CD8-positive, alpha-beta memory T cell (primary cell): ENCODE results near the gene SPI1. TPM values are rescaled to one million over a fixed set of nuclear protein-coding genes. Genes with fewer than 3 reads are reported as not detected.

Source experiments
- CTCF ChIA-PET: fragments of 350-600 bp; sonication (Branson Sonifier 250); formaldehyde crosslinking; loops from one replicate; lab custom pipeline; 2021; ENCODE audit warnings: antibody characterized with exemption; lab: Charles Lee
- POLR2A ChIA-PET: fragments of 350-600 bp; sonication (Branson Sonifier 250); formaldehyde crosslinking; loops from one replicate; lab custom pipeline; 2021; ENCODE audit warnings: antibody characterized with exemption; lab: Charles Lee
- DNase-seq, 5 donors: peaks; one replicate each; pipeline versions ENCODE4 v3.0.0 to v3.0.0-alpha.2; 2020 to 2022; ENCODE audit warnings: mixed read lengths in 1 of 5
- H3K27ac ChIP-seq: one replicate; pipeline ENCODE4 v1.7.0; 2013; ENCODE audit warnings: low read depth, mild to moderate bottlenecking, low read length, moderate library complexity
- H3K27me3 ChIP-seq: 2 replicates; pipeline ENCODE4 v1.7.0; 2013; ENCODE audit warnings: low read length, mild to moderate bottlenecking; ENCODE audit not compliant: insufficient read depth, poor library complexity, severe bottlenecking
- H3K36me3 ChIP-seq: 2 replicates; pipeline ENCODE4 v1.7.0; 2013; ENCODE audit warnings: mild to moderate bottlenecking, low read length, moderate library complexity; ENCODE audit not compliant: insufficient read depth
- H3K4me1 ChIP-seq: 2 replicates; pipeline ENCODE4 v1.7.0; 2013; ENCODE audit warnings: mild to moderate bottlenecking, low read length, moderate library complexity; ENCODE audit not compliant: insufficient read depth
- H3K4me3 ChIP-seq: 2 replicates; pipeline ENCODE4 v1.7.0; 2013; ENCODE audit warnings: mild to moderate bottlenecking, low read length
- H3K9me3 ChIP-seq: 2 replicates; pipeline ENCODE4 v1.7.0; 2013; ENCODE audit warnings: mild to moderate bottlenecking, low read length
- H3K27ac Mint-ChIP-seq, 8 donors: one replicate each; pipeline ENCODE4 v1.8.0; 2020 to 2021; ENCODE audit warnings: mixed read lengths in 8 of 8, mild to moderate bottlenecking in 6 of 8, inconsistent platforms in 3 of 8, moderate library complexity in 3 of 8
- H3K27me3 Mint-ChIP-seq, 2 donors: one replicate each; pipeline ENCODE4 v1.8.0; 2020 to 2021; ENCODE audit warnings: mixed read lengths in 2 of 2, mild to moderate bottlenecking in 1 of 2, moderate library complexity in 1 of 2
- H3K36me3 Mint-ChIP-seq, 3 donors: one replicate each; pipeline ENCODE4 v1.8.0; 2020 to 2021; ENCODE audit warnings: mixed read lengths in 3 of 3, inconsistent platforms in 1 of 3, mild to moderate bottlenecking in 1 of 3
- H3K4me1 Mint-ChIP-seq, 3 donors: one replicate each; pipeline ENCODE4 v1.8.0; 2020 to 2021; ENCODE audit warnings: mixed read lengths in 3 of 3, inconsistent platforms in 1 of 3, mild to moderate bottlenecking in 1 of 3
- H3K4me3 Mint-ChIP-seq, 7 donors: one replicate each; pipeline ENCODE4 v1.8.0; 2020 to 2021; ENCODE audit warnings: mixed read lengths in 7 of 7, mild to moderate bottlenecking in 6 of 7, moderate library complexity in 4 of 7, inconsistent platforms in 2 of 7
- H3K9me3 Mint-ChIP-seq, 5 donors: one replicate each; pipeline ENCODE4 v1.8.0; 2020 to 2022; ENCODE audit warnings: mixed read lengths in 5 of 5, mild to moderate bottlenecking in 3 of 5, moderate library complexity in 2 of 5, inconsistent platforms in 1 of 5
- polyA plus RNA-seq: library from polyadenylated mRNA; unstranded; fragments of 300-500 nt; fragmentation: Illumina TruSeq; gene quantifications from one replicate; pipeline ENCODE4 v1.2.3, GENCODE V29; 2021
- total RNA-seq, 2 experiments: library from RNA; stranded (reverse); gene quantifications; one replicate each; pipeline ENCODE4 v1.2.3, GENCODE V29; 2021

The SPI1 gene
- total RNA-seq (1 to 10 TPM; 1.8 to 2.0 TPM), polyA plus RNA-seq (not detected)

GRCh38 chr11:47378010-47378835 lies at the start of gene SPI1:
SPI1 (minus strand) TSS chr11:47378547; CDS start chr11:47378353, 194 bp downstream.
- POLR2A ChIA-PET = no interaction called here
- Histone ChIP-seq H3K4me3 (no peak within 1 kb of the TSS), H3K4me1 (peaks cover 3% of the 10 kb centered on the region), H3K9me3 (no peaks in the 10 kb centered on the region), H3K27ac (peak within 1 kb of the TSS; percentile 59), H3K36me3 (no peaks in the 10 kb centered on the region), H3K27me3 (no peaks in the 10 kb centered on the region)
- DNase-seq = no peak
- CTCF ChIA-PET = interaction anchor here (0.7 to 1.7 kb wide), 3 partner anchors 29 to 33 kb away, joined by 3 to 5 read pairs (median 3); no protein-coding TSS in a partner anchor
- Mint-ChIP-seq H3K4me1 (peaks cover 0 to 2% (median 0%) of the 10 kb centered on the region in 3 donors), H3K27ac (peak within 1 kb of the TSS in 2 of 8 donors; percentile 55 to 92), H3K27me3 (peaks cover 0 to 2% of the 10 kb centered on the region in 2 donors), H3K4me3 (no peak within 1 kb of the TSS), H3K36me3 (no peaks in the 10 kb centered on the region), H3K9me3 (no peaks in the 10 kb centered on the region)

DNA sequence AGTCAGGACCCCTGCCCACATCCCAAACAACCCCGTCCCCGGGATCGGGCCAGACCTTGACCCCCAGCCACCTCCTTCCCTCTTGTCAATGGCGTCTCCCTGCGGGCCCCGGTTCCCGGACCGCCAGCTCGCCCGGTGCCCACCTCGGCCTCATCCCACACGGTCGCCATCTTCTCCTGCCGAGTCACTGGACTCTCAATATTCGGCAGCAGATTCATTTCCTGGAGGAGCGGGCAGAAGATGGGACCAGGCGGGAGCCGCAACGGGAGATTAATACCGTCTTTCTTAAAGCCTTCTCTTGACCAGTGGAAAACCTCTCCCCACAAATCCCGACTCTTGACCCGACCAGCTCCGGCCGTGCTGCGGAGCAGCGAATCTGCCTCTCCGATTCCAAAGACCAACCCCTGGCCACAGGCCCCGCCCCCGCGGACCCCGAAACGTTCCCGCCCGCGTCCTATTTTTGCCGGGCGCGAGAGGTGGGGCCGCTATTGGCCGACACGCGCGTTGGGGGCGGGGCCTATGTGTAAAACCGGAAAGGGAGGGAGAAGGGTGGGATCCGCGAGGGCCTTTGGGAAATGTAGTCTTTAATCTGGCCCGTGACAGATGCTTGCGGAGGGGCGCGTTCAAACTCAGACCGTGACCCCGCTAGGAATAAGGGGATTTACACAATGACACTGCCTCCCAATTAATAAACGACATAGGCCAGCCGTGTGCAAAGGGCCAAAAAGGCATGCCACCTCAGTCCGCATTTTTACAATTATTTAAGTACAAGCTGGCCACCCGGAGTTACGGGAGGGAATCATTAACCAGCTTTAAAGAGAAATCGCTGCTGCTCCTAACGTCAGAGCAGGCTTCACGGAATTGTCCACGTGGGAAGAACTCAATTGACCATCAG lies 48.0 kb upstream of the SPI1 start, which contains the start of gene PSMC3:
TSS of gene PSMC3 (minus strand) at position 378 of the 895 bp plus-strand sequence. CDS start at position 218, 160 bp downstream.
- H3K27me3 Mint-ChIP-seq = peaks cover 0 to 5% of the 10 kb centered on the region in 2 donors
- DNase-seq = peak; percentile 95 to 97 (median 97)
- H3K27ac Mint-ChIP-seq = peak within 1 kb of the TSS; percentile 84 to 99 (median 98)
- no peaks in the 10 kb centered on the region for H3K27me3 ChIP-seq
- POLR2A ChIA-PET = interaction anchor here (0.8 to 1.8 kb wide), 6 partner anchors 10 to 341 kb away, joined by 3 to 6 read pairs (median 5); partner anchors contain the start of gene ACP2
- H3K36me3 Mint-ChIP-seq = peaks cover 4 to 51% (median 5%) of the 10 kb centered on the region in 3 donors
- H3K4me1 Mint-ChIP-seq = peaks cover 23 to 31% (median 31%) of the 10 kb centered on the region in 3 donors
- H3K9me3 Mint-ChIP-seq = no peaks in the 10 kb centered on the region
- H3K9me3 ChIP-seq = no peaks in the 10 kb centered on the region
- H3K4me3 ChIP-seq = peak within 1 kb of the TSS; percentile 99
- H3K27ac ChIP-seq = peak within 1 kb of the TSS; percentile 93
- peaks cover 13% of the 10 kb centered on the region for H3K4me1 ChIP-seq
- peaks cover 24% of the 10 kb centered on the region for H3K36me3 ChIP-seq
- CTCF ChIA-PET = interaction anchor here (0.6 to 5.5 kb wide), 6 partner anchors 15 to 213 kb away, joined by 3 to 24 read pairs (median 3); no protein-coding TSS in a partner anchor
- peak within 1 kb of the TSS; percentile 93 to 99 (median 99) for H3K4me3 Mint-ChIP-seq

DNA sequence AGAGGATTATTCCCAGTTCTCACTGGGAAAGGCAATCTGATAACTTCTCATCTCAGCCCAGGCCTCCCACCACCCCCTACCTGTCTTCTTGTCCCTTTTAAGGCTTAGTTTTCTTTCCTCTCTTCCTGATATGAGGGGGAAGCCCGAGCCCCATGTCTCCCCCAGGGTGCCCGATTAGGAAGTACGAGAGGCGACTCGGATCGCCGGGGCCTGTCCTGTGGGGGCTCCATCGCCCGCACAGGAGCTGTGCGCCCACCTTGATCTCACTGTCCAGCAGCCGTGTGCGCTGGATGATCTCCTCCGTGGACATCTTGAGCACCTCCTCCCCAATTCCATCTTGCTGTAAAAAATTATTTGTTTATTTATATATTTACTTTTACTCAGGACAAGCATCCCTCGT lies 47.3 kb upstream of the SPI1 start:
- H3K9me3 Mint-ChIP-seq = no peaks in the 10 kb centered on the region
- Histone ChIP-seq H3K9me3 (no peaks in the 10 kb centered on the region), H3K4me3 (peak overlapping the region; percentile 99), H3K4me1 (peaks cover 13% of the 10 kb centered on the region), H3K36me3 (peaks cover 26% of the 10 kb centered on the region), H3K27me3 (no peaks in the 10 kb centered on the region), H3K27ac (peak overlapping the region; percentile 93)
- H3K4me1 Mint-ChIP-seq = peaks cover 23 to 31% (median 31%) of the 10 kb centered on the region in 3 donors
- H3K4me3 Mint-ChIP-seq = peak overlapping the region; percentile 93 to 99 (median 99)
- POLR2A ChIA-PET = interaction anchor here (1.4 to 1.8 kb wide), 5 partner anchors 9 to 177 kb away, joined by 3 to 6 read pairs (median 6); partner anchors contain the start of gene ACP2
- H3K27me3 Mint-ChIP-seq = peaks cover 0 to 1% of the 10 kb centered on the region in 2 donors
- CTCF ChIA-PET = interaction anchor here (1.0 to 5.5 kb wide), 3 partner anchors 14 to 128 kb away, joined by 3 to 24 read pairs (median 11); no protein-coding TSS in a partner anchor
- DNase-seq = no peak
- H3K27ac Mint-ChIP-seq = peak overlapping the region; percentile 84 to 99 (median 98)
- H3K36me3 Mint-ChIP-seq = peaks cover 5 to 55% (median 6%) of the 10 kb centered on the region in 3 donors

GRCh38 chr11:47418454-47419259 lies 40.3 kb upstream of the SPI1 start:
- Mint-ChIP-seq H3K36me3 (peaks cover 0 to 82% (median 17%) of the 10 kb centered on the region in 3 donors), H3K27me3 (no peaks in the 10 kb centered on the region), H3K4me3 (no peak overlapping the region), H3K9me3 (no peaks in the 10 kb centered on the region), H3K27ac (peak overlapping the region in 2 of 8 donors; percentile 4 to 77), H3K4me1 (peaks cover 0 to 4% (median 0%) of the 10 kb centered on the region in 3 donors)
- H3K4me1 ChIP-seq = no peaks in the 10 kb centered on the region
- ChIA-PET POLR2A (no interaction called here), CTCF (interaction anchor here (1.2 kb wide), 1 partner anchor 45 kb away, joined by 5 read pairs; no protein-coding TSS in a partner anchor)
- no peaks in the 10 kb centered on the region for H3K9me3 ChIP-seq
- no peak for DNase-seq
- no peaks in the 10 kb centered on the region for H3K27me3 ChIP-seq
- H3K4me3 ChIP-seq = no peak overlapping the region
- peaks cover 42% of the 10 kb centered on the region for H3K36me3 ChIP-seq
- no peak overlapping the region for H3K27ac ChIP-seq

DNA sequence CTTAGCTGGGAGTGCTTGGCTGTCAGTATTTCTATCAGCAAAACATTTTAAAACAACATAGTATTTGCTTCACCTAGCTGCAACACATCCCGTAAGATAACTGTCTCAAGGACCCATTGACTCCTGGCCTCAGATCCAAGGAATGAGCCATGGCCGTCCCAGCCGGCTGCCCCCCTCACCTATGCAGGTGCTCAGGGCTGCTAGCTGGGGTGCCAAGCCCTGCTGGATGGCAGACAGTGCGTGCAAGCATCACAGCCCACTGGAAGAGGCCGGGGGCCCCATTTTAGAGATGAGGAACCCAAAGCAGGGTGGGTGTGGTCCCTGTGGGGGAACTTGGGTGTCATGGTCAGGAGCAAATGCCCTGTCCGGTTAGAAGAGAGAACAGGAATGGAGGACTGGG lies 39.4 kb upstream of the SPI1 start:
- Histone ChIP-seq H3K4me1 (no peaks in the 10 kb centered on the region), H3K36me3 (peaks cover 37% of the 10 kb centered on the region), H3K27me3 (no peaks in the 10 kb centered on the region), H3K4me3 (no peak overlapping the region), H3K27ac (no peak overlapping the region), H3K9me3 (no peaks in the 10 kb centered on the region)
- Mint-ChIP-seq H3K9me3 (no peaks in the 10 kb centered on the region), H3K27ac (no peak overlapping the region), H3K4me3 (no peak overlapping the region), H3K27me3 (no peaks in the 10 kb centered on the region), H3K36me3 (peaks cover 0 to 77% (median 18%) of the 10 kb centered on the region in 3 donors), H3K4me1 (peaks cover 0 to 4% (median 0%) of the 10 kb centered on the region in 3 donors)
- POLR2A ChIA-PET = no interaction called here
- CTCF ChIA-PET = interaction anchor here (1.2 kb wide), 1 partner anchor 44 kb away, joined by 5 read pairs; no protein-coding TSS in a partner anchor
- no peak for DNase-seq

DNA sequence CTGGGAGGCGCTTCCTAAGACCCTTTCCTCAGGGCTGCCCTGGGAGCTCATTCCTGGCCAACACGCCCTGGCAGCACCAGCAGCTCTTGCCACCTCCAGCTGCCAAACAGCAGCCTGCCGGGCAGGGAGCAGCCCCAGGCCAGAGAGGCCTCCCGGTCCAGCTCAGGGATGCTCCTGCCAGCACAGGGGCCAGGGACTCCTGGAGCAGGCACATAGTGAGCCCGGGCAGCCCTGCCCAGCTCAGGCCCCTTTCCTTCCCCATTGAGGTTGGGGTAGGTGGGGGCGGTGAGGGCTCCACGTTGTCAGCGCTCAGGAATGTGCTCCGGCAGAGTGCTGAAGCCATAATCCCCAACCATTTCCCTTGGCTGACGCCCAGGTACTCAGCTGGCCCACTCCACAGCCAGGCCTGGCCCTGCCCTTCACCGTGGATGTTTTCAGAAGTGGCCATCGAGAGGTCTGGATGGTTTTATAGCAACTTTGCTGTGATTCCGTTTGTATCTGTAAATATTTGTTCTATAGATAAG lies 37.7 kb upstream of the SPI1 start:
- POLR2A ChIA-PET = interaction anchor here (0.6 kb wide), 1 partner anchor 148 kb away, joined by 5 read pairs; no protein-coding TSS in a partner anchor
- H3K9me3 Mint-ChIP-seq = no peaks in the 10 kb centered on the region
- no peaks in the 10 kb centered on the region for H3K9me3 ChIP-seq
- no peak for DNase-seq
- H3K4me1 ChIP-seq = no peaks in the 10 kb centered on the region
- H3K27me3 Mint-ChIP-seq = no peaks in the 10 kb centered on the region
- H3K36me3 Mint-ChIP-seq = peaks cover 0 to 72% (median 15%) of the 10 kb centered on the region in 3 donors
- no peak overlapping the region for H3K4me3 Mint-ChIP-seq
- H3K27ac ChIP-seq = no peak overlapping the region
- H3K27ac Mint-ChIP-seq = no peak overlapping the region
- peaks cover 32% of the 10 kb centered on the region for H3K36me3 ChIP-seq
- H3K4me1 Mint-ChIP-seq = peaks cover 0 to 4% (median 2%) of the 10 kb centered on the region in 3 donors
- H3K4me3 ChIP-seq = no peak overlapping the region
- no peaks in the 10 kb centered on the region for H3K27me3 ChIP-seq
- CTCF ChIA-PET = interaction anchor here (1.3 kb wide), 1 partner anchor 42 kb away, joined by 5 read pairs; no protein-coding TSS in a partner anchor
